ENCODE data around the gene VANGL2.

VANGL2 gene

GRCh38 chr1:160454371-160455152 lies 54.2 kb downstream of the VANGL2 start:
- Histone ChIP-seq H3K9ac (ENCODE audit: low read depth, low read length) (no peak overlapping the region), H3K27me3 (ENCODE audit: insufficient read depth, low read length) (no peaks in the 10 kb centered on the region), H3K27ac (ENCODE audit: low read length) (no peak overlapping the region), H3K9me3 (ENCODE audit: insufficient read depth, low read depth, low read length) (no peaks in the 10 kb centered on the region), H3K4me3 (ENCODE audit: low read length) (no peak overlapping the region), H3K36me3 (ENCODE audit: insufficient read depth, low read depth, low read length) (no peaks in the 10 kb centered on the region), H3K4me1 (ENCODE audit: insufficient read depth, low read length) (no peaks in the 10 kb centered on the region)

GRCh38 chr1:160455153-160455517 lies 54.8 kb downstream of the VANGL2 start:
- Histone ChIP-seq H3K36me3 (ENCODE audit: insufficient read depth, low read depth, low read length) (no peaks in the 10 kb centered on the region), H3K9ac (ENCODE audit: low read depth, low read length) (no peak overlapping the region), H3K4me3 (ENCODE audit: low read length) (no peak overlapping the region), H3K4me1 (ENCODE audit: insufficient read depth, low read length) (no peaks in the 10 kb centered on the region), H3K27me3 (ENCODE audit: insufficient read depth, low read length) (no peaks in the 10 kb centered on the region), H3K9me3 (ENCODE audit: insufficient read depth, low read depth, low read length) (no peaks in the 10 kb centered on the region), H3K27ac (ENCODE audit: low read length) (no peak overlapping the region)

GRCh38 chr1:160459056-160459455 lies 58.7 kb downstream of the VANGL2 start:
- Histone ChIP-seq H3K9me3 (ENCODE audit: insufficient read depth, low read depth, low read length) (no peaks in the 10 kb centered on the region), H3K36me3 (ENCODE audit: insufficient read depth, low read depth, low read length) (no peaks in the 10 kb centered on the region), H3K27ac (ENCODE audit: low read length) (no peak overlapping the region), H3K9ac (ENCODE audit: low read depth, low read length) (no peak overlapping the region), H3K27me3 (ENCODE audit: insufficient read depth, low read length) (no peaks in the 10 kb centered on the region), H3K4me3 (ENCODE audit: low read length) (no peak overlapping the region), H3K4me1 (ENCODE audit: insufficient read depth, low read length) (no peaks in the 10 kb centered on the region; the same call in 1 of the 2 replicates)

GRCh38 chr1:160459687-160460086 lies 59.3 kb downstream of the VANGL2 start:
- H3K4me3 ChIP-seq (ENCODE audit: low read length) = no peak overlapping the region
- H3K9me3 ChIP-seq (ENCODE audit: insufficient read depth, low read depth, low read length) = no peaks in the 10 kb centered on the region
- no peaks in the 10 kb centered on the region; the same call in 1 of the 2 replicates for H3K4me1 ChIP-seq (ENCODE audit: insufficient read depth, low read length)
- H3K27ac ChIP-seq (ENCODE audit: low read length) = no peak overlapping the region
- H3K9ac ChIP-seq (ENCODE audit: low read depth, low read length) = no peak overlapping the region
- H3K36me3 ChIP-seq (ENCODE audit: insufficient read depth, low read depth, low read length) = no peaks in the 10 kb centered on the region
- H3K27me3 ChIP-seq (ENCODE audit: insufficient read depth, low read length) = no peaks in the 10 kb centered on the region

- Histone ChIP-seq H3K27me3 (ENCODE audit: insufficient read depth, low read length) (no peaks in the 10 kb centered on the region), H3K36me3 (ENCODE audit: insufficient read depth, low read depth, low read length) (no peaks in the 10 kb centered on the region), H3K4me1 (ENCODE audit: insufficient read depth, low read length) (no peaks in the 10 kb centered on the region; the same call in 1 of the 2 replicates), H3K27ac (ENCODE audit: low read length) (no peak overlapping the region), H3K9ac (ENCODE audit: low read depth, low read length) (no peak overlapping the region), H3K4me3 (ENCODE audit: low read length) (no peak overlapping the region), H3K9me3 (ENCODE audit: insufficient read depth, low read depth, low read length) (no peaks in the 10 kb centered on the region)
Measured at GRCh38 chr1:160460214-160460642, 59.9 kb downstream of the VANGL2 start.

- Histone ChIP-seq H3K27me3 (ENCODE audit: insufficient read depth, low read length) (no peaks in the 10 kb centered on the region), H3K4me3 (ENCODE audit: low read length) (no peak overlapping the region), H3K9ac (ENCODE audit: low read depth, low read length) (no peak overlapping the region), H3K27ac (ENCODE audit: low read length) (no peak overlapping the region), H3K36me3 (ENCODE audit: insufficient read depth, low read depth, low read length) (no peaks in the 10 kb centered on the region), H3K4me1 (ENCODE audit: insufficient read depth, low read length) (no peaks in the 10 kb centered on the region; the same call in 1 of the 2 replicates), H3K9me3 (ENCODE audit: insufficient read depth, low read depth, low read length) (no peaks in the 10 kb centered on the region)
Measured at GRCh38 chr1:160460683-160461287, 60.4 kb downstream of the VANGL2 start.

GRCh38 chr1:160465123-160465522 lies 64.8 kb downstream of the VANGL2 start:
- Histone ChIP-seq H3K27ac (ENCODE audit: low read length) (no peak overlapping the region), H3K27me3 (ENCODE audit: insufficient read depth, low read length) (no peaks in the 10 kb centered on the region), H3K9ac (ENCODE audit: low read depth, low read length) (no peak overlapping the region), H3K9me3 (ENCODE audit: insufficient read depth, low read depth, low read length) (no peaks in the 10 kb centered on the region), H3K4me3 (ENCODE audit: low read length) (no peak overlapping the region), H3K36me3 (ENCODE audit: insufficient read depth, low read depth, low read length) (no peaks in the 10 kb centered on the region), H3K4me1 (ENCODE audit: insufficient read depth, low read length) (no peaks in the 10 kb centered on the region; the same call in 1 of the 2 replicates)

GRCh38 chr1:160466961-160467360 lies 66.6 kb downstream of the VANGL2 start:
- no peaks in the 10 kb centered on the region for H3K27me3 ChIP-seq (ENCODE audit: insufficient read depth, low read length)
- no peaks in the 10 kb centered on the region for H3K36me3 ChIP-seq (ENCODE audit: insufficient read depth, low read depth, low read length)
- no peak overlapping the region for H3K27ac ChIP-seq (ENCODE audit: low read length)
- H3K4me3 ChIP-seq (ENCODE audit: low read length) = no peak overlapping the region
- no peaks in the 10 kb centered on the region; the same call in 1 of the 2 replicates for H3K4me1 ChIP-seq (ENCODE audit: insufficient read depth, low read length)
- no peaks in the 10 kb centered on the region for H3K9me3 ChIP-seq (ENCODE audit: insufficient read depth, low read depth, low read length)
- H3K9ac ChIP-seq (ENCODE audit: low read depth, low read length) = no peak overlapping the region

- H3K9me3 ChIP-seq (ENCODE audit: insufficient read depth, low read depth, low read length) = no peaks in the 10 kb centered on the region
- no peak overlapping the region for H3K4me3 ChIP-seq (ENCODE audit: low read length)
- no peak overlapping the region for H3K27ac ChIP-seq (ENCODE audit: low read length)
- H3K36me3 ChIP-seq (ENCODE audit: insufficient read depth, low read depth, low read length) = no peaks in the 10 kb centered on the region
- H3K27me3 ChIP-seq (ENCODE audit: insufficient read depth, low read length) = no peaks in the 10 kb centered on the region
- H3K9ac ChIP-seq (ENCODE audit: low read depth, low read length) = no peak overlapping the region
- no peaks in the 10 kb centered on the region; the same call in 1 of the 2 replicates for H3K4me1 ChIP-seq (ENCODE audit: insufficient read depth, low read length)
Measured at GRCh38 chr1:160467576-160467975, 67.2 kb downstream of the VANGL2 start.

- Histone ChIP-seq H3K27ac (ENCODE audit: low read length) (no peak overlapping the region), H3K9ac (ENCODE audit: low read depth, low read length) (no peak overlapping the region), H3K27me3 (ENCODE audit: insufficient read depth, low read length) (no peaks in the 10 kb centered on the region), H3K4me3 (ENCODE audit: low read length) (no peak overlapping the region), H3K9me3 (ENCODE audit: insufficient read depth, low read depth, low read length) (no peaks in the 10 kb centered on the region), H3K4me1 (ENCODE audit: insufficient read depth, low read length) (no peaks in the 10 kb centered on the region), H3K36me3 (ENCODE audit: insufficient read depth, low read depth, low read length) (no peaks in the 10 kb centered on the region)
Measured at GRCh38 chr1:160471253-160471652, 70.9 kb downstream of the VANGL2 start.

- H3K27ac ChIP-seq (ENCODE audit: low read length) = no peak overlapping the region
- H3K4me3 ChIP-seq (ENCODE audit: low read length) = no peak overlapping the region
- H3K36me3 ChIP-seq (ENCODE audit: insufficient read depth, low read depth, low read length) = no peaks in the 10 kb centered on the region
- H3K9ac ChIP-seq (ENCODE audit: low read depth, low read length) = no peak overlapping the region
- no peaks in the 10 kb centered on the region for H3K4me1 ChIP-seq (ENCODE audit: insufficient read depth, low read length)
- H3K27me3 ChIP-seq (ENCODE audit: insufficient read depth, low read length) = no peaks in the 10 kb centered on the region
- H3K9me3 ChIP-seq (ENCODE audit: insufficient read depth, low read depth, low read length) = no peaks in the 10 kb centered on the region
Measured at GRCh38 chr1:160472112-160472511, 71.7 kb downstream of the VANGL2 start.
